AG09319 (cell line): ENCODE measurements around the gene SHANK3.

Source experiments
- DNase-seq: peaks from one replicate; pipeline ENCODE4 v3.0.0-alpha.2; 2010; ENCODE audit warnings: low read depth; ENCODE audit errors: extremely low read depth
- CTCF ChIP-seq: IDR thresholded peaks from 2 replicates; pipeline ENCODE4 v1.5.1; 2011; ENCODE audit warnings: low read depth, mild to moderate bottlenecking, inconsistent platforms, low read length, moderate library complexity

Gene SHANK3

GRCh38 chr22:50660306-50660705, 12.3 kb upstream of the SHANK3 start:
- no peak for DNase-seq
- no peak for TF ChIP-seq CTCF

GRCh38 chr22:50665212-50665611, 7.4 kb upstream of the SHANK3 start:
- no peak for DNase-seq
- no peak for TF ChIP-seq CTCF

GRCh38 chr22:50665738-50666137, 6.9 kb upstream of the SHANK3 start:
- DNase-seq, result no peak
- TF ChIP-seq CTCF, result no peak

- no peak for TF ChIP-seq CTCF
- DNase-seq, result no peak
Observed at GRCh38 chr22:50670513-50670912, 2.1 kb upstream of the SHANK3 start.

- DNase-seq, result no peak
- no peak for TF ChIP-seq CTCF
Observed at GRCh38 chr22:50670914-50671538, 1.6 kb upstream of the SHANK3 start.

GRCh38 chr22:50671641-50672040, 982 bp upstream of the SHANK3 start:
- no peak for DNase-seq

GRCh38 chr22:50672041-50672440, 582 bp upstream of the SHANK3 start:
- TF ChIP-seq CTCF, result no peak
- DNase-seq, result no peak

More at GRCh38 chr22:50671641-50672040, 982 bp upstream of the SHANK3 start:
- no peak for TF ChIP-seq CTCF
